D721Med (cell line): ENCODE results near the gene RALB.
"Not testable (repeated sequence)": the region's sequence is repeated elsewhere in the genome, so short reads cannot be mapped to it uniquely, and the experiment has no call there.

Experiments
- DNase-seq: peaks from one replicate; pipeline ENCODE4 v3.0.0; 2011; ENCODE audit warnings: low spot score; ENCODE audit not compliant: insufficient read length
- FAIRE-seq: peaks from 2 replicates; lab custom pipeline; 2011; peaks lifted over from hg19 to GRCh38; lab: Jason Lieb, UNC
- TF ChIP-seq, protein P1 (sequence below): IDR thresholded peaks from 2 replicates; pipeline ENCODE4 v1.5.1; 2012; ENCODE audit warnings: mild to moderate bottlenecking, control low read depth; ENCODE audit not compliant: insufficient read depth; ENCODE audit errors: missing control alignments

The RALB gene

DNA sequence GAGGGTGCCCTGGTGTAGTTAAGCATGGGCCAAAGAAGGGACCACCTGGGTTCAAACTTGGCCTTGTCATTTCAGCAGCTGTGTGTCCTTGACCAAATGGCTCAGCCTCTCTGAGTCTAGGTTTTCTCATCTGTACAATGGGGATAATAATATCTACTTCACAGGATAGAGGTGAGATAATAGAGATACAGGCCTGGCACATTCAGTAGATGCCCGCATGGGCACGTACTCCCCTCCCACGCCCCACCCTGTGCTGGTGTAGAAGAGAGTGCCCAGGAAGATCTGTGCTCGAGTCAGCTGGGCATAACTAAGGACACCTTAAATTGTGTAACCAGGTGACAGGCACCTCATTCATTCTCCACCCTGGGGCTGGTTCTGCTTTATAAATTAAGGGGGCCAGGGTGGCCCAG lies 21.1 kb upstream of the RALB start:
- FAIRE-seq, result no peak
- no peak for DNase-seq
- TF ChIP-seq, protein P1, sequence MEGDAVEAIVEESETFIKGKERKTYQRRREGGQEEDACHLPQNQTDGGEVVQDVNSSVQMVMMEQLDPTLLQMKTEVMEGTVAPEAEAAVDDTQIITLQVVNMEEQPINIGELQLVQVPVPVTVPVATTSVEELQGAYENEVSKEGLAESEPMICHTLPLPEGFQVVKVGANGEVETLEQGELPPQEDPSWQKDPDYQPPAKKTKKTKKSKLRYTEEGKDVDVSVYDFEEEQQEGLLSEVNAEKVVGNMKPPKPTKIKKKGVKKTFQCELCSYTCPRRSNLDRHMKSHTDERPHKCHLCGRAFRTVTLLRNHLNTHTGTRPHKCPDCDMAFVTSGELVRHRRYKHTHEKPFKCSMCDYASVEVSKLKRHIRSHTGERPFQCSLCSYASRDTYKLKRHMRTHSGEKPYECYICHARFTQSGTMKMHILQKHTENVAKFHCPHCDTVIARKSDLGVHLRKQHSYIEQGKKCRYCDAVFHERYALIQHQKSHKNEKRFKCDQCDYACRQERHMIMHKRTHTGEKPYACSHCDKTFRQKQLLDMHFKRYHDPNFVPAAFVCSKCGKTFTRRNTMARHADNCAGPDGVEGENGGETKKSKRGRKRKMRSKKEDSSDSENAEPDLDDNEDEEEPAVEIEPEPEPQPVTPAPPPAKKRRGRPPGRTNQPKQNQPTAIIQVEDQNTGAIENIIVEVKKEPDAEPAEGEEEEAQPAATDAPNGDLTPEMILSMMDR, result no peak

DNA sequence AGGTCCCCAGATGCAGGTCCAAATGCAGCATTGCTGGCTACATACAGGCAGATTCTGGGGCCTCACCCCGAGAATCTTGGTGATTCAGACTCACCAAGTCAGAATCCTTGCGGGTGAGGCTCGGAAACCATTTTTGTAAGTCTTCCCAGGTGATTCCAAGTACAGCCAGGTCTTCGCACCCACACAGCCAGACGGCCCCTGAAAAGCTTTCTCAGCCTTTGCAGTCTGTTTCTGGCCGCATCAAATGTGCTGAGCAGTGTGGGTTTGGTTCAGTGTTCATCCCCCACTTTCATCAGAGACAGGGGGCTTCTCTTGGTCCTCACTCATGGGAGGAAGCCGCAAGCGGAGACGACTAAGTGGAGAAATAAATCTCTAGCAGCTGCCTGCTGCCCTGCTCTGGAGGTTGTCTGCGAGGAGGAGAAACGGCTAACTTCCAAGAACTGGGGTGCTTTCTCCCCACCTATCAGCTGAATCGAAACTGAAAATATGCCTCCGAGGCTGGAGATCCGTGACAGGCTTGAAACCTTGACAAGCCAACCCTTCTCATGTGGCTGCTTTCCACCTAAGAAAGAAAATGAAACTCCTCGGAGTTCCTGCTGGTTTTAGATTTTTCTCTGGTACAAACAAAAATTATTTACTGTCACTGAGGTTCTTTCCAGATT lies 20.5 kb upstream of the RALB start:
- FAIRE-seq (no peak), DNase-seq (no peak)
- TF ChIP-seq, protein P1, result no peak

DNA sequence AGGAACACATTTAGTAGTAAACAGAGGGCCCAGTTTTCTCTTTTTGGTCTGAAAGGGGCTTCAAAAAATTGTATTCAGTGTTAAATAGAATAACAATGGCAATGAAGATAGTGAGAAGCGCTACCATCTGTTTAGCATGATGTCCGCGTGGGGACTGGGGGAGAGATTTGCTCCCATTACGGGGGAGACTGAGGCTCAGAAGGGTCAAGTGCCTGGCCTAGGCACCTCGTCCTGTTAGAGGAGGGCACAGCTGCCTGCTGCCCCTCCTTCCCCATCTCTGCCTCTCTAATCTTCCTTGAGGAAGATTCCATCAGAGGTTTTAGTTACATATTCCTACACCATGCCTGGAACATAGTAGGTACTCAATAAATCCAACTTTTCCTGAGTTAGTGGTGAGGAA lies 19.4 kb upstream of the RALB start:
- no peak for DNase-seq
- TF ChIP-seq, protein P1, result no peak

DNA sequence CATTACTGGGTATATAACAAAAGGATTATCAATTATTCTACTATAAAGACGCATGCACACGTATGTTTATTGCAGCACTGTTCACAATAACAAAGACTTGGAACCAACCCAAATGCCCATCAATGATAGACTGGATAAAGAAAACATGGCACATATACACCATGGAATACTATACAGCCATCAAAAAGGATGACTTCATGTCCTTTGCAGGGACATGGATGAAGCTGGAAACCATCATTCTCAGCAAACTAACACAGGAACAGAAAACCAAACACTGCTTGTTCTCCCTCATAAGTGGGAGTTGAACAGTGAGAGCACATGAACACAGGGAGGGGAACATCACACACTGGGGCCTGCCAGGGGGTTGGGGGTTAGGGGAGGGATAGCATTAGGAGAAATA lies 17.5 kb upstream of the RALB start:
- FAIRE-seq, DNase-seq: not testable (repeated sequence)

More for the DNA sequence above, 19.4 kb upstream of the RALB start:
- no peak for FAIRE-seq

DNA sequence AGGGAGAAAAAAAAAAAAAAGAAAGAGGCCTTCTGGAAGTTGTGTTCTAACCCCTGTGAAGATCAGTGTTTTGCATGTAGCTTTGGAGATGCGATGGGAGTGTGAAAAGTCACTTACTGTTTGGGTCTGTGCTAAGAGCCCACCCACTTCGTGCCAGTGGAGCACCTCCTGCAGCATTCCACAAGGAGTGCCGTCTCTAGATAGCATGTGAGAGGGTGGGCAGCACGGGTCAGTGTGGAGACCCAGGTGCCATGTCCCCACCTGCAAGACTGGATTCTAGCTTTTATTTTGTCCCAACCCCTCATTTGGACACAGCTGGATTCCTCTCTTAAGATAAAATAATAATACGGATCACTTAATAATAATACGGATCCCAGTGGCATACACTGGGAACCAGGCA lies 17.0 kb upstream of the RALB start:
- DNase-seq (no peak), FAIRE-seq (no peak)
- TF ChIP-seq, protein P1, result no peak

DNA sequence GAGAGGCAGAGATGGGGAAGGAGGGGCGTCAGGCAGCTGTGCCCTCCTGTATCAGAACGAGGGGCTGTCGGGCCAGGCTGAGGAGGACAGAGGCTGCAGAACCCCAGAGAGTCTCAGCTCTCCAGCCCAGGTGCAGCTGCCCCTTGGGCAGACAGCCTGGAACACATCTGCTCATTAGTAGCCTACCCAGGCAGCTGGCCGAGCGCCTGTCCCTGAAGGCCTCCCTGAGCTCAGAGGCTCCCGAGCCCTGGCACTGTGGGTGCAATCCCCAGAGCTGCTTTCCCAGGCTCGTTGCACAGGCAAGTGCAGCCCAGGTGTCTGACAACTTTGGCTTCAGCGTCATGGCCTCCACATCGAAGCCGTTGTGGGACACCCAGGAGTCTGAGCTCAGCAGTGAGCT lies 16.3 kb upstream of the RALB start:
- FAIRE-seq, result no peak

DNA sequence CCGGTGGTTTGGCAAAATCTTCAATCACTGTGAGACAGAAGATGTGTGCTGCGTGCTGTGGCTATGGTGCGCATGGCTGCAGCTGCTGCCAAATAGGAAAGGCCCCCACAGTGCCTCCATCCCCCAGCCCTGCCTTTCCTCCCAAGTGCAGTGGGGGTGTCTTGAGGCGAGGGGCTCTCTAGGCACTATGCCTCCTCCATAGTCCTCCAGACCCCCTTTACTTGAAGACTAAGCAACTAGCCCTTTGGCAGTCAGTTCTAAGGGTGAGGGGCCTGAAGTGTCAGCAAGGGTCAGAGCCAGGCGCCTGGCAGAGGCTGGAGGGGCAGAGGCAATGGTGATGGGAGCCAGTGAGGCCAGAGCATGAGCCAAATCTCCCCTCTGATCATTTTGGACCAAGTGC lies 15.9 kb upstream of the RALB start:
- TF ChIP-seq, protein P1, result no peak
- FAIRE-seq, result no peak
- no peak for DNase-seq

More for the DNA sequence above, 16.3 kb upstream of the RALB start:
- TF ChIP-seq, protein P1, result no peak
- DNase-seq, result no peak
